Activated naive CD8-positive, alpha-beta T cell treated with anti-CD3 and anti-CD28 coated beads, Interleukin-2, amount 50 U/mL, for 16 hours (primary cell): ENCODE results near the gene RFC3.
"Not testable (repeated sequence)": the region's sequence is repeated elsewhere in the genome, so short reads cannot be mapped to it uniquely, and the experiment has no call there.

Experiments
- DNase-seq: peaks from one replicate; pipeline ENCODE4 v3.0.0-alpha.2; 2020; ENCODE audit warnings: low read depth, low spot score

Gene RFC3, protein sequence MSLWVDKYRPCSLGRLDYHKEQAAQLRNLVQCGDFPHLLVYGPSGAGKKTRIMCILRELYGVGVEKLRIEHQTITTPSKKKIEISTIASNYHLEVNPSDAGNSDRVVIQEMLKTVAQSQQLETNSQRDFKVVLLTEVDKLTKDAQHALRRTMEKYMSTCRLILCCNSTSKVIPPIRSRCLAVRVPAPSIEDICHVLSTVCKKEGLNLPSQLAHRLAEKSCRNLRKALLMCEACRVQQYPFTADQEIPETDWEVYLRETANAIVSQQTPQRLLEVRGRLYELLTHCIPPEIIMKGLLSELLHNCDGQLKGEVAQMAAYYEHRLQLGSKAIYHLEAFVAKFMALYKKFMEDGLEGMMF

GRCh38 chr13:33817901-33818706, at the start of gene RFC3:
Gene RFC3 (plus strand): TSS chr13:33818149. CDS start chr13:33818179, 30 bp downstream.
- DNase-seq: peak; percentile 79

GRCh38 chr13:33771296-33771695, 46.7 kb upstream of the RFC3 start:
- DNase-seq: no peak

DNA sequence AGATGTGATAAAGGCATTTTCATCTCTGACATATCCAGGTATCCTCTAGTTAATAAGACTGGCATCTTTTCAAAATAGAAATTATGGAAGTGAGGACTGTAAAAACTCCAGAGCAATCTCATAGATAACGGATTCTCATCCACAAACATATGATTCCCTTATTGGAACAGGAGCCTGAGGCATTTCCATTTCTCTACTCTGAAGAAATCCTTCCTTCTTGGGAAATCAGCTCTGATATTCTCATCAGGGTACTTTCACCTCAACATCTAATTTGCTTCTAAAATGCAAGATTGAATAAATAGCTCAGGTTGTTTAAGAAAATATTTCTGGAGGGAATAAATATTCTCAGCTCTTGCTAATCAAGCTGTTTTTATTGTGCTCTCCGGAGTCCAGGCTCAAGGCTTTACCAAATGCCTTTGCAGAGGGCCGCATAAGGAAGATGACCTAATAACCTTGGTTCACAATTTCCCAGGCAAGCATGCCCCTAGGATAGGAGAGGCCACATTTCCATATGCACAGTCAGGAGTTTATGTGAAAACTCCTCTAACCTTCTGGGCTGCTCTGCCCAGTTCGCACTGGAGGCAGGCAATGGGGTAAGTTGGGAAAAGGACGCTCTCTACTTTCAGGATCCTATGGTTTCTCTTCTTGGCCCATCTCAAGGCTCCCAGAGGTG, 44.0 kb upstream of the RFC3 start:
- DNase-seq: no peak

- no peak for DNase-seq
Observed at GRCh38 chr13:33775339-33776108, 42.4 kb upstream of the RFC3 start.

- no peak for DNase-seq
Observed at GRCh38 chr13:33776239-33776881, 41.6 kb upstream of the RFC3 start.

DNA sequence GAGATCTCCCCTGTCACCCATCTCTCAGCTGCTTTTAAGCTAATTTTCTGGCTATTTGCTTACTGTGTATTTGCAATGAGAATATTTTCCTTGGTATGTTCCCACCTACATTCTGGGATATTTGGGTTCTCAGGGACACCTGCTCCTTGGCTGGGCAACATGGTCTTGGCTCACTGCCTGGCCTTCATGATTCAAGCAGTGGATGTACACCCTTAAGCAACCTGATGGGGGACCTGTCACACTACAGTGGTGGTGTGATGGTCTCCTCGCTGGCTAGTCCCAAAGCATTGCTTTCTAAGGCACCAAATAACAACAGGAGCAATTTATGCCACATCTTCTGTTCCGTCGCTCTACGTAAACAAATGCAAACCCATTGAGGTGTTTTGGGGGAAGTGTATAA, 35.3 kb upstream of the RFC3 start:
- no peak for DNase-seq

- not testable (repeated sequence) for DNase-seq
Observed at GRCh38 chr13:33783212-33783611, 34.7 kb upstream of the RFC3 start.

DNA sequence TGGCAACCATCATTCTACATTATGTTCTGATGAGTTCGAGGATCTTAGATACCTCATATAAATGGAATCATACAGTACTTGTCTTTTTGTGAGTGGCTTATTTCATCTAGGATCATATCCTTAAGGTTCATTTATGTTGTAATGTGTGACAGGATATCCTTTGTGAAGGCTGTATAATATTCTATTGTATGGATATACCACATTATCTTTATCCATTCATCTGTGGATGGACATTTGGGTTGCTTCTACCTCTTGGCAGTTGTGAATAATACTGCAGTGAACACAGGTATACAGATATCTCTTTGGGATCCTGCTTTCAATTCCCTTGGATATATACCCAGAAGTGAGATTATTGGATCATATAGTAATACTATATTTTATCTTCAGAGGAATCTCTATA, 33.2 kb upstream of the RFC3 start:
- DNase-seq: no peak

DNA sequence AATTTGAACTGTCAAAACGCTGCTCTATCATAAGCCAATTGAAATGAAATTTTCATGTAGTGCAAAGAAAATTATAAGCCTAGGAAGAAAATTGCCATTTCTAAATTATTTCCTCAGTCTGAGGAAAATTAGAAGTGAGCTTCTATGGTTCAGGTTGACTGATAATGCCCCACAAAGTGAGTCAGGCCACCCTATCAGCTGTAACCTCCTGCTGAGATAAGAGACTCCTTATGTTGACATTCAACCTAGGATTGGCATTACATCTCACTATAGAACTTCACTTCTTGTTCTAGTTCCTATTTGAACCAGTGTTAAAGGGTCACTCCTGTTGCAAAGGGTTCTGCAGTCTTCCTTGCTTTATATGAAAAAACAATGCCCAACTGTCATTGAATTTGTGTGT, 32.6 kb upstream of the RFC3 start:
- DNase-seq: no peak

DNA sequence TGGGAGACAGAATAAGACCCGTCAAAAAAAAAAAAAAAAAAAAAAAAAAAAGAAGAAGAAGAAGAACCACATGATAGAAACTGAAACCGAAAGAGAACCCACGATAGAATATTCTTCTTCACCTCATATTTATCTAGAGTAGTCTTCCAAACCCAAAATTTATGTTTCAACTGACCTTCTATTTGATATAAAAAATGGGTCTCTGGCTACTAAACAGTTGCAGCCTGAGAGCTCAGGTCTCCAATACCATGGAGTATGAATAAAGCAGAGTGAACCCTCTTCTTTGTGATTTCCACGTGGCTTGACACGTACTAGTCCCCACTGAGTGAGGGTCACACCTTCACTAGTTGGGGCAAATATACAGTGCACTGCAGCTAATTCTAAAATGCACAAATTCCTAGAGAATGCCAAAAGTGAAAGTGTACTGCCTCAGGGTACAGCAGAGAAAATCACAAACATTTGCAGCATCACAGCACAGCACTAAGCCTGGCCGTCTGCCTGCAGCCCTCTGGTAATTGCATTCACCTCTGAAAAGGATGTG, 30.8 kb upstream of the RFC3 start:
- DNase-seq: no peak

GRCh38 chr13:33789066-33789606, 28.8 kb upstream of the RFC3 start:
- DNase-seq: no peak

- DNase-seq: no peak
Observed at GRCh38 chr13:33789739-33790138, 28.2 kb upstream of the RFC3 start.

- DNase-seq: no peak
Observed at GRCh38 chr13:33793726-33794125, 24.2 kb upstream of the RFC3 start.

GRCh38 chr13:33794576-33794975, 23.4 kb upstream of the RFC3 start:
- no peak for DNase-seq

DNA sequence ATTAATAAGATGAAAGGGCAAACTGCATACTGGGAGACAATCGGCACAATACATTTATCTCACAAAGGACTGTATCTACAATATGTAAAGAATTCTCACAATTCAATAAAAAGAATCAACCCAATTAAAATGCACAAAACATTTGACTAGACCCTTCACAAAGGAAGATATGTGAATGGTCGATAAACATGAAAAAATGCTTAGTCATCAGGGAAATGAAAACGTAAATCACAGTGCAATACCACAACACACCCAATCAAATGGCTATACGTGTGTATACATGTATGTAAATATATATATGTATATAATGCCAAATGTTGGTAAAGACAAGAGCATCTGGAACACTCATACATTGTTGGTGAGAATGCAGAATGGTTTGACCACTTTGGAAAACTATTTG, 21.9 kb upstream of the RFC3 start:
- no peak for DNase-seq

DNA sequence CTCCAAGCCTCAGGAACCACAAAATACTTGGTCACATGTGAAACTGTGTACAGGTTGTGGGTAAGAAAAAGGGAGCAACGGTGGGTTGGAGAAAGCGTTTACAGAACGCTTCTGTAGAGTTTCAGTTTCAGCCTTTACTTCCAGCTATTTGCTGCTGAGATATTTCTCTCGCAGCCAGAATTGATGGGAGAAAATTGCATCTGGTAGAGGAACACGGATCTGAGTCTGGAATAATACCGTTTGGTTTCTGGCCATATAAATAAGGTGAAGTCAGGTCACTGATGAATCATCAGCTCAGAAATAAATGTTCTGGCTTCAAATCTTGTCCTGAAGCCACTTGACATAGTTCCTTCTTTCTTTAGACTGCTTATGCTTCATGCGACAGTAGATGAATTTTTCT, 20.3 kb upstream of the RFC3 start:
- DNase-seq: no peak

DNA sequence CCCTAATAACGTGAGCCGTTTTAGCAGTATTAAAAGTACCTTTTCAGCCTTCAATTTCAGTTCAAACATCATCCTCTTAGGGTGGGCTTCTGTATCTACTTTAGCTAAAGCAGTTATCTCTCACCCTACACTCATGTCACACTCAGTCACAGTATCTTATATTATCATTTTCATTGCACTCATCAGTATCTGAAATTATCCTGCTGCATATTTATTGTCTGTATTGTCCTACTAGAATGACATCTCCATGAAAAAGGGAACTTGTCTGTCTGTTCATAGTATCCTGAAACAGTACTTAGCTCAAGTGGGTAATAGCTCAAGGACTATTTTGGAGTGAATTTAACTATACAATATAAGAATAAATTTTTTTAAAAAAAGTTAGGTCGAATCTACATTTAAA, 19.9 kb upstream of the RFC3 start:
- no peak for DNase-seq

- no peak for DNase-seq
Observed at GRCh38 chr13:33799950-33800592, 17.9 kb upstream of the RFC3 start.

DNA sequence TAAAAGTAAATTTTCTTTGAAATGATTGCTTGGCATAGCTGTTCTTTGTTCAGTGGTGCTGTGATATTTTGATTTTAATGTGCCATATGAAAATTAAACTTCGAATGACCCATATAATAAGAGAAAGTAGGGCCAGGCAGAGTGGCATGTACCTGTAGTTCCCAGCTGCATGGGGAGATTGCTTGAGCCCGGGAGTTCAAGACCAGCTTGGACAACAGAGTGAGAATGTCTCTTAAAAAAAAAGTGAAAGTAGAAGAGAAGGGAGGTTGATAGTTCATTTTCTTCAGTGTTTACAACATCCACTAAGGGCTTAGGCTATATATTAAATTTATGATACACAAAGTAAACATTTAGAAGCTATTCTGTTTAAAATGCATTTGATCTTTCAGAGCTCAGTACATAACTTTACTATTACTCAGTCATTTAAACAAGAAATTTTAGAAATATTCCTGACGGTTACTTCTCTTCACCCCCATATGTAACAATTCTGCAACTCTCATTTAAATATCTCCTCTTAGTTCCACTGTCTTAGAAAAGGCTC, 17.2 kb upstream of the RFC3 start:
- DNase-seq: no peak
